Stimulated activated naive CD8-positive, alpha-beta T cell treated with anti-CD3 and anti-CD28 coated beads, Interleukin-15, amount 100 ng/mL, for 72 hours (primary cell): ENCODE measurements around the gene IFITM2.
"Not testable (repeated sequence)": the region's sequence is repeated elsewhere in the genome, so short reads cannot be mapped to it uniquely, and the experiment has no call there.

Source experiments
- ATAC-seq: fragments of 150-1000 bp; cut with Tn5 transposase; 2 replicates; pipeline ENCODE4 v1.10.0; 2021; ENCODE audit warnings: mild to moderate bottlenecking, moderate library complexity
- DNase-seq, 2 donors: peaks; one replicate each; pipeline ENCODE4 v3.0.0; 2021 to 2022
- H3K27ac Mint-ChIP-seq, 2 donors: one replicate each; pipeline ENCODE4 v1.8.0; 2022; ENCODE audit warnings: mild to moderate bottlenecking in 2 of 2, mixed read lengths in 2 of 2, moderate library complexity in 2 of 2
- H3K27me3 Mint-ChIP-seq: one replicate; pipeline ENCODE4 v1.8.0; 2022; ENCODE audit warnings: mixed read lengths
- H3K4me1 Mint-ChIP-seq: one replicate; pipeline ENCODE4 v1.8.0; 2022; ENCODE audit warnings: mild to moderate bottlenecking, mixed read lengths
- H3K4me3 Mint-ChIP-seq, 2 donors: one replicate each; pipeline ENCODE4 v1.8.0; 2022; ENCODE audit warnings: mild to moderate bottlenecking in 2 of 2, mixed read lengths in 2 of 2, moderate library complexity in 1 of 2
- H3K9me3 Mint-ChIP-seq, 2 donors: one replicate each; pipeline ENCODE4 v1.8.0; 2022; ENCODE audit warnings: mixed read lengths in 2 of 2

Gene IFITM2

GRCh38 chr11:279040-279965 lies 28.3 kb upstream of the IFITM2 start:
- DNase-seq: peak; percentile 26 to 33
- Mint-ChIP-seq H3K4me3 (peak overlapping the region; percentile 89), H3K27ac (peak overlapping the region in 1 of 2 donors; percentile 98), H3K9me3 (peaks cover 15 to 16% of the 10 kb centered on the region in 2 donors), H3K27me3 (peaks cover 26% of the 10 kb centered on the region), H3K4me1 (peaks cover 56% of the 10 kb centered on the region)
- peak; percentile 10 for ATAC-seq

DNA sequence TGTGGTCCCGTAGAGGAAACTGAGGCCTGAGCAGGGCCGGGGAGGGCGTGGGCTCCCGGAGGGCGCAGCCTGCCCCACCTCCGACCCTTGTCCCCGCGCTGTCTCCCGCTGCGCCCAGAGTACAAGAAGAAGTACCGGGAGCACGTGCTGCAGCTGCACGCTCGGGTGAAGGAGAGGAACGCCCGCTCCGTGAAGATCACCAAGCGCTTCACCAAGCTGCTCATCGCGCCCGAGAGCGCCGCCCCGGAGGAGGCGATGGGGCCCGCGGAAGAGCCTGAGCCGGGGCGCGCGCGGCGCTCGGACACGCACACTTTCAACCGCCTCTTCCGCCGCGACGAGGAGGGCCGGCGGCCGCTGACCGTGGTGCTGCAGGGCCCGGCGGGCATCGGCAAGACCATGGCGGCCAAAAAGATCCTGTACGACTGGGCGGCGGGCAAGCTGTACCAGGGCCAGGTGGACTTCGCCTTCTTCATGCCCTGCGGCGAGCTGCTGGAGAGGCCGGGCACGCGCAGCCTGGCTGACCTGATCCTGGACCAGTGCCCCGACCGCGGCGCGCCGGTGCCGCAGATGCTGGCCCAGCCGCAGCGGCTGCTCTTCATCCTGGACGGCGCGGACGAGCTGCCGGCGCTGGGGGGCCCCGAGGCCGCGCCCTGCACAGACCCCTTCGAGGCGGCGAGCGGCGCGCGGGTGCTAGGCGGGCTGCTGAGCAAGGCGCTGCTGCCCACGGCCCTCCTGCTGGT lies 27.5 kb upstream of the IFITM2 start:
- peaks cover 26% of the 10 kb centered on the region for H3K27me3 Mint-ChIP-seq
- H3K4me3 Mint-ChIP-seq: peak overlapping the region; percentile 65 to 89
- ATAC-seq (peak; percentile 51), DNase-seq (peak; percentile 51 to 56)
- peaks cover 63% of the 10 kb centered on the region for H3K4me1 Mint-ChIP-seq
- peak overlapping the region in 1 of 2 donors; percentile 49 for H3K27ac Mint-ChIP-seq
- H3K9me3 Mint-ChIP-seq: peaks cover 15 to 16% of the 10 kb centered on the region in 2 donors

GRCh38 chr11:280706-281485 lies 26.7 kb upstream of the IFITM2 start:
- Mint-ChIP-seq H3K9me3 (peaks cover 11 to 13% of the 10 kb centered on the region in 2 donors), H3K4me1 (peaks cover 71% of the 10 kb centered on the region), H3K4me3 (peak overlapping the region; percentile 65 to 89), H3K27ac (peak overlapping the region in 1 of 2 donors; percentile 36), H3K27me3 (peaks cover 26% of the 10 kb centered on the region)
- peak; percentile 59 for ATAC-seq
- DNase-seq: peak; percentile 28 to 60

DNA sequence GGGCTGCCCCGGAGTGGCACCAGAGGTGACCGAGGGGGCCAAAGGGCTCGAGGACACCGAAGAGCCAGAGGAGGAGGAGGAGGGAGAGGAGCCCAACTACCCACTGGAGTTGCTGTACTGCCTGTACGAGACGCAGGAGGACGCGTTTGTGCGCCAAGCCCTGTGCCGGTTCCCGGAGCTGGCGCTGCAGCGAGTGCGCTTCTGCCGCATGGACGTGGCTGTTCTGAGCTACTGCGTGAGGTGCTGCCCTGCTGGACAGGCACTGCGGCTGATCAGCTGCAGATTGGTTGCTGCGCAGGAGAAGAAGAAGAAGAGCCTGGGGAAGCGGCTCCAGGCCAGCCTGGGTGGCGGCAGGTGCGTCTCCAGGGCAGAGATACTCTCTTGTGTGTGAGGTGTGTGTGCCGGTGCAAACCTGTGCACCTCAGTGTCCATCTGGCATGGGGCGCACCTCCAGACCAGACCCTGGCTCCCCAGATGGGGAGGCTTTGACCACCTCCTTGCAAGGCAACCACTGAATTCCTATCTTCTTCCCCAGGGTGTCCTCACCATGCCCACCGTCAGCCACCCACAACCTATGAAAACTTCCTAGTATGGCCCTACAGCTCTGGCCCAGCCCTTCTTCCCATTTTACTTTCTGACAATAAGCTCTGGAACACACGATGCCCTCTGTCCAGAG lies 26.0 kb upstream of the IFITM2 start:
- Mint-ChIP-seq H3K4me3 (peak overlapping the region; percentile 65 to 89), H3K27me3 (peaks cover 26% of the 10 kb centered on the region), H3K4me1 (peaks cover 78% of the 10 kb centered on the region), H3K9me3 (peaks cover 3 to 7% of the 10 kb centered on the region in 2 donors), H3K27ac (peak overlapping the region; percentile 43 to 48)
- peak; percentile 59 to 61 for DNase-seq
- peak; percentile 26 for ATAC-seq

- Mint-ChIP-seq H3K4me3 (peak overlapping the region; percentile 65 to 89), H3K27ac (peak overlapping the region; percentile 43 to 48), H3K27me3 (peaks cover 26% of the 10 kb centered on the region), H3K9me3 (peaks cover 0 to 4% of the 10 kb centered on the region in 2 donors), H3K4me1 (peaks cover 81% of the 10 kb centered on the region)
- peak; percentile 16 to 17 for DNase-seq
- no peak for ATAC-seq
These were observed 25.4 kb upstream of the IFITM2 start for GRCh38 chr11:282171-282570.

DNA sequence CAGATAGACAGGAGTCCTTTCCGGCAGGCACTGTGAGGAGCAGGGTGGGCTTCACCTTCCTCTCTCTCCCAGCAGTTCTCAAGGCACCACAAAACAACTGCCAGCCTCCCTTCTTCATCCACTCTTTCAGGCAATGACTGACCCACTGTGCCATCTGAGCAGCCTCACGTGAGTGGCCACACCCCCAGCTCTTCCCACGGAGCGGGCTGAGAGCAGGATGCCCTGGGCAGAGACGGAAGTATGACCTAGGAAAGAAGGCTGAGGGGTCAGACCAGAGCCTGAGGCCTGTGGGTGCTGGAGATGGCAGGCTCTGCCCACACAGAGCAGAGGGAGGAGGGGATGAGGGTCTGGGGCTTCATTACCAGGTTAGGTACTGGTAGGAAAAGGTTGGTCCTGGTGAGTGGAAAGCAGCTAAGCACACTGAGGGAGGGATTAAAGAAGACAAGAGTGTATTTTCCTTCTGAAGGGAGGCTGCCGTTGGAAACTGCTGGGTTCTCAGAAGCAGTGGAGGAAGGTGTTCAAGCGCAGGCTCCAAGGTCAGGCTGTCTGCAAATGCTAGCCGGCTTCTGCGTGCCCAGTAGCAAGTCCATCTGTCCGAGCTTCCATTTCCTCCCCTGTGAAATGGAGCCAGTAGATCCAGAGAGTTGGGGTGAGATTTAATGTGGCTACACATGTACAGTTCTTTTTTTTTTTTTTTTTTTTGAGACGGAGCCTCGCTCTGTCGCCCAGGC lies 24.8 kb upstream of the IFITM2 start:
- ATAC-seq (no peak), DNase-seq (peak in 1 of 2 donors; percentile 21)
- H3K27me3 Mint-ChIP-seq: peaks cover 26% of the 10 kb centered on the region
- no peaks in the 10 kb centered on the region for H3K9me3 Mint-ChIP-seq
- peak overlapping the region in 1 of 2 donors; percentile 95 for H3K27ac Mint-ChIP-seq
- peak overlapping the region; percentile 65 to 89 for H3K4me3 Mint-ChIP-seq
- peaks cover 80% of the 10 kb centered on the region for H3K4me1 Mint-ChIP-seq

- Mint-ChIP-seq H3K4me3 (peak overlapping the region; percentile 10 to 89), H3K9me3 (no peaks in the 10 kb centered on the region), H3K4me1 (peaks cover 77% of the 10 kb centered on the region), H3K27ac (peak overlapping the region in 1 of 2 donors; percentile 95), H3K27me3 (peaks cover 23% of the 10 kb centered on the region)
- ATAC-seq: no peak
- DNase-seq: peak; percentile 10 to 43
These were observed 24.1 kb upstream of the IFITM2 start for GRCh38 chr11:283405-284104.

- Mint-ChIP-seq H3K9me3 (no peaks in the 10 kb centered on the region), H3K4me3 (peak overlapping the region; percentile 10 to 89), H3K4me1 (peaks cover 74% of the 10 kb centered on the region), H3K27me3 (peaks cover 18% of the 10 kb centered on the region), H3K27ac (peak overlapping the region in 1 of 2 donors; percentile 95)
- no peak for ATAC-seq
- DNase-seq: peak; percentile 13
These were observed 23.3 kb upstream of the IFITM2 start for GRCh38 chr11:284105-285020.

DNA sequence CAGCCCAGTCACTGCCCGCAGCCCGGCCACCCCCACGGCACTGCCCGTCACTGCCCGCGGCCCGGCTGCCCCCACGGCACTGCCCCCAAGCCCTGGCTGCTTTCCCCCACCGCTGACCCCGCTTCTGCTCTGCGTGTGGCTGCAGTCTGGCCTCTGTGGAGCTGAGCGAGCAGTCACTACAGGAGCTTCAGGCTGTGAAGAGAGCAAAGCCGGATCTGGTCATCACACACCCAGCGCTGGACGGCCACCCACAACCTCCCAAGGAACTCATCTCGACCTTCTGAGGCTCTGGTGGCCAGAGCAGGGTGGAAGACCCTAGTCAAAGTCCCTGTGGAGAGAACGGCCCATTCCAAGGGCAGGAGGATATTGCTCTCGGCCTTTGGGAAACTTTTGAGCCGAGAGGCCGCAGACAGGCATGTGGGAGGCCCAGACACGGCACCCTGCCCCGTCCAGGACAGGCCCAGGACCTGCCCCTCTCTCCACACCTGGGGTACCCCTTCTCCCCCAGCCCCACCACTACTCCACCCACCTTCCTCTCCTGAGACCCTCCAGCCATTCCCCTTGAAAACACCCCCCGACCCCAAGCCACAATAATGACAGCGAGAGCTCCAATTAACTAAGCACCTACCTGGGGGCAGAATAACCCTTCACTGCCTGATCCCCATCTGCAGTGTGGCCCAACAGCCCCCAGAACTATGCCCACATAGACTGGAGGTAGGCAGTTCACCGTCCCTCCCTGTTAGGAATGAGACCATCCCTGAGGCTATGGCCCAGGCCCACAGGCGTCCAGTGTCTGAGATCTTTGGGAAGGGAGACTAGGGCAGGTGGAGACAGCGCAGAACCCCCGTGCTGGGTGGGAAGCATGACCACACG lies 22.4 kb upstream of the IFITM2 start:
- no peak overlapping the region for H3K27ac Mint-ChIP-seq
- DNase-seq: peak in 1 of 2 donors; percentile 9
- H3K27me3 Mint-ChIP-seq: peaks cover 18% of the 10 kb centered on the region
- H3K4me3 Mint-ChIP-seq: peak overlapping the region; percentile 7 to 89
- H3K9me3 Mint-ChIP-seq: no peaks in the 10 kb centered on the region
- ATAC-seq: no peak
- peaks cover 83% of the 10 kb centered on the region for H3K4me1 Mint-ChIP-seq

DNA sequence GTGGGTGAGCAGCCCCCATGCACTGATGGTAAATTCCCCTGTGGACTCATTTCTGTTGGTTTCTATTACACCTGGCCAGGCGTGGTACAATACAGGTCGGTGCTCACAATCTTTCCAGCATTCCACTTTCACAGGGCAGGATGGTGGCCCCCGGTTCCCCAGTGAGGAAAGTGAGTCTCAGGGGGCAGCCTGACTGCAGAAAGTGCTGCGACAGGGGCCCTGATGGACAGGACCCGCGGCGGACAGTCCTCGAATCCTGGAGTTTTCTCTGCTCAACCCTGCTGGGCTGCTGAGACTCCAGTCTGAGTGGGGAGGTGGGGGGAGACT lies 21.8 kb upstream of the IFITM2 start:
- Mint-ChIP-seq H3K27me3 (peaks cover 16% of the 10 kb centered on the region), H3K9me3 (no peaks in the 10 kb centered on the region), H3K4me3 (peak overlapping the region in 1 of 2 donors; percentile 89), H3K27ac (peak overlapping the region in 1 of 2 donors; percentile 100), H3K4me1 (peaks cover 86% of the 10 kb centered on the region)
- ATAC-seq (no peak), DNase-seq (no peak)

- DNase-seq: peak; percentile 70 to 81
- H3K9me3 Mint-ChIP-seq, H3K27me3 Mint-ChIP-seq: not testable (repeated sequence)
- peak; percentile 7 for ATAC-seq
- Mint-ChIP-seq H3K4me3 (peak overlapping the region; percentile 95 to 100), H3K4me1 (peaks cover 86% of the 10 kb centered on the region), H3K27ac (peak overlapping the region; percentile 98 to 100)
These were observed 20.4 kb upstream of the IFITM2 start for GRCh38 chr11:286977-287820.
